HCT116 (cell line): ENCODE data around the gene NOP14.

Source experiments
- EGR1 ChIP-seq: IDR thresholded peaks from 2 replicates; pipeline ENCODE4 v1.6.1; 2012; ENCODE audit warnings: low read depth
- EZH2 ChIP-seq: fragments of 200-600 bp; sonication (generic); IDR thresholded peaks from 2 replicates; pipeline ENCODE4 v1.6.1; 2017; ENCODE audit warnings: antibody characterized with exemption, mixed run types
- EZH2phosphoT487 ChIP-seq: fragments of 200-600 bp; IDR thresholded peaks from 2 replicates; pipeline ENCODE4 v1.6.1; 2018; ENCODE audit warnings: antibody characterized with exemption, borderline replicate concordance
- JUND ChIP-seq: IDR thresholded peaks from 2 replicates; pipeline ENCODE4 v1.6.1; 2012
- POLR2A ChIP-seq: IDR thresholded peaks from 2 replicates; pipeline ENCODE4 v1.7.0; 2011; ENCODE audit warnings: borderline replicate concordance; ENCODE audit not compliant: insufficient read depth, insufficient read length; ENCODE audit errors: extremely low read depth
- POLR2AphosphoS5 ChIP-seq: IDR thresholded peaks from 2 replicates; pipeline ENCODE4 v1.6.1; 2011; ENCODE audit warnings: mild to moderate bottlenecking, low read depth, low read length, moderate library complexity
- SIN3A ChIP-seq: IDR thresholded peaks from 2 replicates; pipeline ENCODE4 v1.6.1; 2012; ENCODE audit warnings: low read depth
- ZNF274 ChIP-seq: fragments of 200-500 bp; sonication (Bioruptor generic); IDR thresholded peaks from 2 replicates; pipeline ENCODE4 v1.6.1; 2014; ENCODE audit warnings: mild to moderate bottlenecking, low read depth, low read length, inconsistent platforms
- TF ChIP-seq, protein P1 (sequence below), 3 experiments: fragments of 200-600 bp in 1 of 3; sonication (generic) in 1 of 3; IDR thresholded peaks in 2 of 3; conservative IDR thresholded peaks in 1 of 3; 2 replicates each; pipeline ENCODE4 v1.5.1; 2012 to 2017; ENCODE audit warnings: low read depth in 2 of 3, low read length in 2 of 3, antibody characterized with exemption in 1 of 3, borderline replicate concordance in 1 of 3, control low read depth in 1 of 3, mild to moderate bottlenecking in 1 of 3, mixed read lengths in 1 of 3, mixed run types in 1 of 3, moderate library complexity in 1 of 3; ENCODE audit not compliant: insufficient read depth in 1 of 3
- TF ChIP-seq, protein P2 (sequence below): IDR thresholded peaks from 2 replicates; pipeline ENCODE4 v1.6.1; 2012

DNA sequence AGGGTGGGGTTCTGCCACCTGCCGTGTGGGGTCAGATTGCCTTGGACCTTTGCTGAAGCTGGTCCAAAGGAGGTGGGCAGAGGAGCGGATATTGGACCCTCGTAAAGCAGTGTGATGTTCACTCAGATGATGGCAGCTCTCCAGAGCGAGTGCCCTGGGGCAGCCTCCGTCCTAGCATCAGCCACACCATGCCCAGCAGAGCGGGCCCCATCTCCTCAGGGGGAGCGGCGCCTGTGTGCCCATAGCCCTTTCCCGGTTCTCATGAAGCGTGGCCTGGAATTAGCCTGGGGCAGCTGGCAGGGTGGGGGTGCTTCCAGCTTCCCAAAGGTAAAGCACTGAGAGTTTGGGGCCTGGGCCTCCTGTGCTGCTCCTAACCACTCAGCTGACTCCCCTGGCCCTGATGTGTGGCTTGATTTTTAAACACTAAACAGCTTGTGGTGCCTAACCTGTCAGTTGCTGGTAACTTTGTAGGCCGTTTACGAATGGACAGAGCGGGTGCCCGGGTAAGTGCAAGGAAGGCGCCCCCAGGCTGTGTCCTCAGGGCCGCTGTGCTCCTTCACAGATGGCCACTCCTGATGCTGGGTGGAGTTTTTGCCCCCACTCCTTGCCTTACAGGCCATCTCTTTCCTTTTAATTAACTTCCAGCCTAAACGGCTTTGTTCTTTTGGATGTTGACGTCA is 36.0 kb downstream of the NOP14 start:
- TF ChIP-seq, protein P1, sequence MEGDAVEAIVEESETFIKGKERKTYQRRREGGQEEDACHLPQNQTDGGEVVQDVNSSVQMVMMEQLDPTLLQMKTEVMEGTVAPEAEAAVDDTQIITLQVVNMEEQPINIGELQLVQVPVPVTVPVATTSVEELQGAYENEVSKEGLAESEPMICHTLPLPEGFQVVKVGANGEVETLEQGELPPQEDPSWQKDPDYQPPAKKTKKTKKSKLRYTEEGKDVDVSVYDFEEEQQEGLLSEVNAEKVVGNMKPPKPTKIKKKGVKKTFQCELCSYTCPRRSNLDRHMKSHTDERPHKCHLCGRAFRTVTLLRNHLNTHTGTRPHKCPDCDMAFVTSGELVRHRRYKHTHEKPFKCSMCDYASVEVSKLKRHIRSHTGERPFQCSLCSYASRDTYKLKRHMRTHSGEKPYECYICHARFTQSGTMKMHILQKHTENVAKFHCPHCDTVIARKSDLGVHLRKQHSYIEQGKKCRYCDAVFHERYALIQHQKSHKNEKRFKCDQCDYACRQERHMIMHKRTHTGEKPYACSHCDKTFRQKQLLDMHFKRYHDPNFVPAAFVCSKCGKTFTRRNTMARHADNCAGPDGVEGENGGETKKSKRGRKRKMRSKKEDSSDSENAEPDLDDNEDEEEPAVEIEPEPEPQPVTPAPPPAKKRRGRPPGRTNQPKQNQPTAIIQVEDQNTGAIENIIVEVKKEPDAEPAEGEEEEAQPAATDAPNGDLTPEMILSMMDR (IDR thresholded peaks at IDR 0.05 in 2 of 3, conservative IDR thresholded peaks at IDR 0.05 in 1 of 3; ENCODE audit: borderline replicate concordance in 1 of 3, insufficient read depth in 1 of 3, low read depth in 2 of 3, low read length in 2 of 3), result no peak
- TF ChIP-seq JUND (no peak), EZH2 (no peak), POLR2AphosphoS5 (no peak), POLR2A (no peak), ZNF274 (no peak), EZH2phosphoT487 (no peak), EGR1 (no peak), SIN3A (no peak)
- TF ChIP-seq, protein P2, sequence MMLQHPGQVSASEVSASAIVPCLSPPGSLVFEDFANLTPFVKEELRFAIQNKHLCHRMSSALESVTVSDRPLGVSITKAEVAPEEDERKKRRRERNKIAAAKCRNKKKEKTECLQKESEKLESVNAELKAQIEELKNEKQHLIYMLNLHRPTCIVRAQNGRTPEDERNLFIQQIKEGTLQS, result no peak
